Activated naive CD8-positive, alpha-beta T cell (primary cell): ENCODE measurements around the gene SETX.

Source experiments
- H3K27ac Mint-ChIP-seq: one replicate; pipeline ENCODE4 v1.8.0; 2021; ENCODE audit warnings: mixed read lengths
- H3K27me3 Mint-ChIP-seq: one replicate; pipeline ENCODE4 v1.8.0; 2021; ENCODE audit warnings: mixed read lengths
- H3K36me3 Mint-ChIP-seq: one replicate; pipeline ENCODE4 v1.8.0; 2021; ENCODE audit warnings: mixed read lengths
- H3K4me1 Mint-ChIP-seq: one replicate; pipeline ENCODE4 v1.8.0; 2021; ENCODE audit warnings: low read depth, mixed read lengths
- H3K4me3 Mint-ChIP-seq: one replicate; pipeline ENCODE4 v1.8.0; 2021; ENCODE audit warnings: mild to moderate bottlenecking, mixed read lengths
- H3K9me3 Mint-ChIP-seq: one replicate; pipeline ENCODE4 v1.8.0; 2021; ENCODE audit warnings: low read depth, mixed read lengths

The SETX gene

DNA sequence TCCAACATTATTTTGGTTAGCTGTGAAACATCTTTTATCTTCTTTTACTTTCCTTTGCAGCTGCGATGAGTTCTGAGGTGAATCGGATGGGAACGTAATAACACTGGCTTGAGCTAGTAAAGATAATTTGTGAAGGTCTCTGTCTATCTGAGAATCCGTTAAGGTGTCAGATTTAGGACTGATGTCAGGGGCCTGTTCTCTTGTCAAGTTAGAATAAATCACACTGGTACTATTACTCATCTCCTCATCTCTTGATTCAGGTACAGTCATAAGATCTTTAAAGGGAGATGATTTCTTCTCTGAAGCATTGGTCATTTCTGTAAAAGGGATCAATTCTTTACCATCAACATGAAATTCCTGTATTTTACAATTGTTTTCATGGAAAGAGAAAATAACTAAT lies 26.2 kb downstream of the SETX start:
- Mint-ChIP-seq H3K36me3 (peaks cover 53% of the 10 kb centered on the region), H3K4me3 (no peak overlapping the region), H3K9me3 (peaks cover 15% of the 10 kb centered on the region), H3K27me3 (no peaks in the 10 kb centered on the region), H3K27ac (peak overlapping the region; percentile 16), H3K4me1 (peaks cover 43% of the 10 kb centered on the region)

DNA sequence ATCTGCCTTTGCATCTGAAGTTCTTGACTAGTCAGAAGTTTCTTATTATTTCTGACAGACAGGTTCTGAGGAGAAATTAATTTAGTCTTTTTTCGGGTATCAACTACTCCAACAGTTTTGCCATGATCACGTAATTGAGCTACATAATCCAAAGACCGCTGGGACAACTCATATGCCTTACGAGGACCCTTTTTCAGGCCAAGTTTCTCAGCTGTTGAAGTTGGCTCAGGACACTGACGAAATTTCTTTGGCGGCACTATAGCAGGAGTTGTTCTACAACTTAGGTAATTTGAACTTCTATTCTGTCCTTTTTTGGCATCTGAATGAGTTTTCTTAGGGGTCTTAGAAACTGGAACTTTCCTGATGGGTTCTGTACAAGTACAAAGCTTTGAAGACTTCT lies 27.2 kb downstream of the SETX start:
- H3K27ac Mint-ChIP-seq = no peak overlapping the region
- no peak overlapping the region for H3K4me3 Mint-ChIP-seq
- H3K4me1 Mint-ChIP-seq = peaks cover 50% of the 10 kb centered on the region
- H3K27me3 Mint-ChIP-seq = no peaks in the 10 kb centered on the region
- peaks cover 53% of the 10 kb centered on the region for H3K36me3 Mint-ChIP-seq
- peaks cover 15% of the 10 kb centered on the region for H3K9me3 Mint-ChIP-seq

DNA sequence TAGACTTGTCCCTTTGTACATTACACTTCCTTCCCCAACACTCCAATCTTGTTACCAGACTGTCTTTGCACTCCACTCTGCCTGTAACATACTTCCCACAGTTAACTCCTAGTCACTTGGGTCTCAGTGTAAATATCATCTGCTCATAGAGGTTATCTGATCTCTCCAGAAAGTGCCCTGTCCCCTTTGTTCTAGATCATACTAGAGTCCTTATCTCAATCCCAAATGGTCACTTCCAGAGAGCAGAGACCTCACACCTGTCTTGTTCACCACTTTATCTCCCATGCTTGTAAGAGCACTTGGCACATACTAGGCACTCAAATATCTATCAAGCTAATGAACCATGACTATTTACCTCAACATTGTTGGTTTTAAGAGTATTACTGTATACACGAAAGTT lies 30.4 kb downstream of the SETX start:
- H3K4me3 Mint-ChIP-seq = no peak overlapping the region
- H3K27ac Mint-ChIP-seq = peak overlapping the region; percentile 2
- H3K9me3 Mint-ChIP-seq = peaks cover 11% of the 10 kb centered on the region
- H3K27me3 Mint-ChIP-seq = no peaks in the 10 kb centered on the region
- H3K36me3 Mint-ChIP-seq = peaks cover 35% of the 10 kb centered on the region
- H3K4me1 Mint-ChIP-seq = peaks cover 58% of the 10 kb centered on the region

DNA sequence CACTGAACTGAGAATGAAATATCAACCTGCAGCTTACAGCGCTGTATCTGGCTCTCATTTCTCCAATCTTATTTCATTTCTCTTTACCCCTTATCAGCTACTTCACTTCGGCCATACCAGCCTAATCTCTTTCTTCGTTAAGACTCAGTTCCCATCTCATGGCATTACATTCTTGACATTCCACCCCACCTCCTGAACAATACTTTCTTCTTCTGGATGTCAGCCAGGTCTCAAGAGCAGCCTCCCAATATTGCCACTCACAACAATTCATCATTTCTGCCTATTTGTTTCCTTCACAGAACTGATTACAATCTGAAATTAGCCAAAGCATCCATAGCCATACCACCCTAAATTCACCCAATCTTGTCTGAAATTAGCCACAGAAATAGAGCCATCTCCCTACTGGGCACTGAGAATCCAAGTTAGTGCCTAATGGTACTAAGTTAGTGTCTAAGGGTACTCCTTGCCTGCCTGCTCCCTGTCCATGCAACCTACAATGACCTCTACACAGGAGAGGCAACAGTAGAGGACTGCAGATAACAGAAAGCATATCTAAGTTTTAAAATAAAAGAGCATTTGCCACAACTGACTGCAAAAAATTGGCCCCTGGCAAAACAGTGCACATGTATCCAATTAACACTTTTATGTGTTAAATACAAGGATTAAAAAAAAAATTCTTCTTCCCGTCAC lies 35.2 kb downstream of the SETX start:
- Mint-ChIP-seq H3K4me3 (no peak overlapping the region), H3K4me1 (peaks cover 29% of the 10 kb centered on the region), H3K27me3 (no peaks in the 10 kb centered on the region), H3K9me3 (no peaks in the 10 kb centered on the region), H3K36me3 (peaks cover 11% of the 10 kb centered on the region), H3K27ac (peak overlapping the region; percentile 73)

DNA sequence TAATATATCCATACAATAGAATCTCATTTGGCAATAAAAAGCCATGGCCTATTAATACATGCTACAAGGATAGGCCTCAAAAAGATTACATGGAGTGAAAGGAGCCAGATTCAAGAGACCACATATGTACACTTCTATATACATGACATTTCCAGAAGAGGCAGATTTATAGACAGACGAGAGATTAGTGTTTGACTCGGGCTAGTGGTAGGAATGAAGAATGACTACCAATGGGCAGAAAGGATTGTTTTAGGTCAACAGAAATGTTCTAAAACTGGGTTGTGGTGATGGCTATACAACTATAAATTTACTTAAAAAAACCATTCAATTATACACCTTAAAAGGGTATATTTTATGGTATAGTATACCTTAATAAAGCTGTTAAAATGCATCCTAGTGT lies 41.9 kb downstream of the SETX start:
- Mint-ChIP-seq H3K4me1 (peaks cover 31% of the 10 kb centered on the region), H3K27ac (peak overlapping the region; percentile 62)

DNA sequence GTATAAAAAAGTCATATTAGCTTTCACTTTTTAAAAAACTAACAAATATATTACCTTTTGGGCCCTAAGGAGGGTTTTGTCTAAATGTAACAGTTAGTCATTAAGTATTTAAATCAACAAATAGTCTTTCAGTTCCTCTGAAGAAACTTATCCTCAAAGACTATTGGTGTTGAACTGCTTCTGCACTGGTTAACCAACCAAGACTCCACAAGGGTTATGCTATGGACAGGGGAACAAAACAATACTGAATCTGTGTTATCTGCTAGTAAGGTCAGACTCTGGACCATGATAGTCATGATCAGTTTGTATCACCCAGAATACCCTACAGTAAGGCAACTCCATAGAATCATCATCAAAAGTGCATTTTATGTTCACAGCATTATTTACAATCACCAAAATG lies 42.4 kb downstream of the SETX start:
- Mint-ChIP-seq H3K36me3 (peaks cover 13% of the 10 kb centered on the region), H3K4me3 (no peak overlapping the region), H3K27me3 (no peaks in the 10 kb centered on the region), H3K4me1 (peaks cover 31% of the 10 kb centered on the region), H3K27ac (peak overlapping the region; percentile 62), H3K9me3 (no peaks in the 10 kb centered on the region)

More for the DNA sequence above, 41.9 kb downstream of the SETX start:
- Mint-ChIP-seq H3K36me3 (peaks cover 13% of the 10 kb centered on the region), H3K4me3 (no peak overlapping the region), H3K9me3 (no peaks in the 10 kb centered on the region), H3K27me3 (no peaks in the 10 kb centered on the region)

DNA sequence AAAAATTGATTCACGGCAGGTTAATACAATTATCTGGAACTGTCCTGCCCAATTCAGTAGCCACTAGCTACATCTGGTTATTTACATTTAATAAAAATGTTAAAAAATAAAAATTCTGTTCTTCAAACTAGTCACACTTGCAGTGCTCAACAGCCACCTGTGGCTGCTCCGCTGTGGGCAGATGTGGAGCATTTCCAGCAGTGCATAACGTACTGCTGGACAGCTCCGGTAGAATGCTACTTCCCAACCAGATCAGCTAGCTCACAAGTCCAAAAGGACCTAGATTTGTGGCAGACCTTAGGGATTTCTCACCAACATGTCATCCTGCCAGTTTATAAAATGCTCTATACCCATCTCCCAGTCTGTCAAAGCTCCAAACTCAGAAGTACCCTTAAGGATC lies 42.8 kb downstream of the SETX start:
- H3K4me3 Mint-ChIP-seq = no peak overlapping the region
- no peak overlapping the region for H3K27ac Mint-ChIP-seq
- H3K27me3 Mint-ChIP-seq = no peaks in the 10 kb centered on the region
- peaks cover 31% of the 10 kb centered on the region for H3K4me1 Mint-ChIP-seq
- no peaks in the 10 kb centered on the region for H3K9me3 Mint-ChIP-seq
- H3K36me3 Mint-ChIP-seq = peaks cover 13% of the 10 kb centered on the region

DNA sequence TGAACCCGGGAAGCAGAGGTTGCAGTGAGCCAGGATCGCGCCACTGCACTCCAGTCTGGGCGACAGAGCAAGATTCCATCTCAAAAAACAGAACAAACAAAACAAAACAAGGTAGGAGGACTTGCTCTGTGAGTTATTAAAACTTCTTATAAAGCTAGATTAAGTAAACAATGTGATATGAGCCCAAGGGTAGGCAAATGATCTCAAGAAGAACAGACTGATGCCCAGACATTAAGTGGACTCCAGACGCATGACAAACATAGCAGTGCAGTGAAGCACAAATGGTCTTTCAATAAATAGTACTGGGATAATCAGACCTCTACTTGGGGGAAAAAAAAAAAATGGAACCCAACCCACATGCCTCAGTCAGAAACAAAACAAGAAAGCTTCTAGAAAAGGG lies 45.7 kb downstream of the SETX start:
- Mint-ChIP-seq H3K4me1 (peaks cover 30% of the 10 kb centered on the region), H3K27me3 (no peaks in the 10 kb centered on the region), H3K27ac (peak overlapping the region; percentile 34), H3K36me3 (peaks cover 13% of the 10 kb centered on the region), H3K9me3 (no peaks in the 10 kb centered on the region), H3K4me3 (no peak overlapping the region)

DNA sequence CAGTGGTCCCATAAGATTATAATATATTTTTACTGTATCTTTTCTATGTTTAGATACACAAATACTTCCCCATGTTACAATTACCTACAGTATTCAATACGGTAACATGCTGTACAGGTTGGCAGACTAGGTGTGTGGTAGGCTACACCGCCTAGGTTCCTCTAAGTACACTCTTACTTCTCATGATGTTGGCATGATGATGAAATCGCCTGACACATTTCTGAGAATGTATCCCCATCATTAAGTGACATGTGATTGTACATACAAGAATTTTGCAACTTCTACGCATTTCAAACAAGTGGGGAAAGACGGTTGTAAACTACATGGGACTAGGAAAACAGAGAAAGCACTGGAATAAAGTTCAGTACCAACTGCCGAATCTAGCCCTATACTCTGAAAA lies 53.3 kb downstream of the SETX start:
- peaks cover 6% of the 10 kb centered on the region for H3K36me3 Mint-ChIP-seq
- no peaks in the 10 kb centered on the region for H3K9me3 Mint-ChIP-seq
- no peaks in the 10 kb centered on the region for H3K27me3 Mint-ChIP-seq
- H3K27ac Mint-ChIP-seq = peak overlapping the region; percentile 16
- H3K4me3 Mint-ChIP-seq = no peak overlapping the region
- H3K4me1 Mint-ChIP-seq = peaks cover 13% of the 10 kb centered on the region

DNA sequence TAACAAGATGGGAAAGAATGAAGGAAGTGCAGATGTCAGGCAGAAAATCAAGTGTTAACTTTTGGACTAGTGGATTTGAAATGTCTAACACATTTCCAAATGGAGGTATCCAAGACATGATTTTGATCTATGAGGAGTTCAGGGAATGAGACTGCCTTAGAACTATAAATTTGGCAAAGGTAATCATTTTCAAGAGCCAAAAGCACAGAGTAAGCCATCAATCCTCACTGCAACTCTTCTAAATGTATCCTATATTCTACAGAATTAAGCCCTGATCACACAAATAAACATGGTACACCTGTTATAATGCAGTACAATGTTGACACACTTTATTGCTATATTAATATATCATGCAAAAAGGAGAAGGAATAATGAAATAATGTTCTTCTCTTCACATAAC lies 55.6 kb downstream of the SETX start:
- Mint-ChIP-seq H3K36me3 (peaks cover 6% of the 10 kb centered on the region), H3K4me3 (no peak overlapping the region), H3K27ac (no peak overlapping the region), H3K4me1 (peaks cover 17% of the 10 kb centered on the region), H3K9me3 (no peaks in the 10 kb centered on the region), H3K27me3 (no peaks in the 10 kb centered on the region)

DNA sequence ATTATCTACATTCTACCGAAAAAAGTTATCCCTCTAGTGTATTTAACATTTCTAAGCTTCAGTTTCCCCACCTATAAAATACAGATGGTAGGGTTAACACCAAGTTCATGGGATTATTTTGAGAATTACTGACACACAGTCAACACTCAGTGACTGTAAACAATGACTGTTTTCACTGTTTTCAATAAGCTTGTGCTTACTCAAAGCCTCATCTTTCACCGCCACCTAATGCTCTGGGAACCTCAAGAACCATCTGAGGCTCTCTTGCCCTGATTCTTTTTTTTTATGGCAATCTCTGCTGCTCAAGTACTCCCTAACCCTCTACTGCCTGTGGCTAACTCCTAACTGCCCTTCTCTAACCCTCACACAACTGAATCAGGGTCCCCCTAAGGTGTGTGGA lies 59.6 kb downstream of the SETX start:
- Mint-ChIP-seq H3K27ac (peak overlapping the region; percentile 16), H3K36me3 (no peaks in the 10 kb centered on the region), H3K4me3 (no peak overlapping the region)

DNA sequence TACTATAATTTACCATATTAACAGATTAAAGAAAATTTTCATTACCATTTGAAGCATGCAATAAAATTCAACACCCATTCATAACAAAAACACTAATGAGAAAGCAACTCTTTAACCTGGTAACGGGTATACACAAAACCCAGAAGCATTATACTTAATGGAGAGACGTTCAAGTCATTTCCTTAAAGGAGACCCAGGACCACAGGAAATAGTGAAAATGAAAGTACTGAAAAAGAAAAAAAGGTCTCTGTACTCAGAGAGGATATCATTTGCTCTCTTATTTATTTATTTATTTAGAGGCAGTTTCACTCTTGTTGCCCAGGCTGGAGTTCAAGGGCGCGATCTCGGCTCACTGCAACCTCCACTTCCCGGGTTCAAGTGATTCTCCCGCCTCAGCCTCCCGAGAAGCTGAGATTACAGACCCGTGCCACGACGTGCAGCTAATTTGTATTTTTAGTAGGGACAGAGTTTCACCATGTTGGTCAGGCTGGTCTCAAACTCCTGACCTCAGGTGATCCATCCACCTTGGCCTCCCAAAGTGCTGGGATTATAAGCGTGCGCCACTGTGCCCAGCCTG lies 61.6 kb downstream of the SETX start:
- Mint-ChIP-seq H3K36me3 (no peaks in the 10 kb centered on the region), H3K9me3 (no peaks in the 10 kb centered on the region), H3K4me1 (peaks cover 28% of the 10 kb centered on the region), H3K4me3 (peak overlapping the region; percentile 20), H3K27ac (no peak overlapping the region), H3K27me3 (no peaks in the 10 kb centered on the region)

More for the DNA sequence above, 59.6 kb downstream of the SETX start:
- Mint-ChIP-seq H3K9me3 (no peaks in the 10 kb centered on the region), H3K4me1 (peaks cover 20% of the 10 kb centered on the region), H3K27me3 (no peaks in the 10 kb centered on the region)

DNA sequence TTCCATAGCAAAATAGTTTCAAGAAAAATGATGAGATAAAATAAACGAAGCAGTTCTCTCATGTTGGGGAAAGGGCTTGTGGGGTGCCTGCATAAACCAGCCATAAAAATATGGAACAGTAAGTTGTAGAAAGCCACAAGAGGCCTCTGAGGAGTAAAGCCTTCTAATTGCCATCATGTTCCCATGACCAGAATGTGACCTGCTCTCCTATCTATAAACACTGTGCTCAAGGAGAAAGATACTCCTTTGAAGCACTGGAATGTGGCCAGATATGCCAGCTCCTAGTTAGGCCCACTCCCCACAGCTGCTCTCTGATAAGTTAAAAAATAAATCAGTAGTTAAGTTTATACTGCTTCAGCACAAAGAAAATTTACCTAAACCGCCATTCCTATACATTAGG lies 65.8 kb downstream of the SETX start:
- Mint-ChIP-seq H3K27ac (peak overlapping the region; percentile 68), H3K9me3 (no peaks in the 10 kb centered on the region), H3K4me3 (no peak overlapping the region), H3K4me1 (peaks cover 19% of the 10 kb centered on the region), H3K36me3 (peaks cover 4% of the 10 kb centered on the region), H3K27me3 (no peaks in the 10 kb centered on the region)

DNA sequence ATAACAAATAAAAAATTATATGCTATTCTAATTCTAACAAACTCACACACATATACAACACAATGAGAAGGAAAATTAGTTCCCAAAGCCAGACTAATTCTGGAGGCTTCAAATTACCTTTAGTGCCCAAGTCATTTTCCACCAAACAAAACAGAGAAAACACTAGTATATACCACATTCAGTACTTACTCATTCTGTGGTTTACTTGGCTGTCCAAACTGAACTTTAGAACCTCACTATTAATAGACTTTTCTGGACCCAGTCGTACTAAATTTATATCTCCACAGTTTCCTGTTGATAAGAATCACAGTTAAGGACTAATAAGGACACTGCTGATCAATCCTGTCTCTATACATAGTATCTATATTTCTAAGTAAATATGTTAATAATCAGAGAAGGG lies 66.4 kb downstream of the SETX start:
- Mint-ChIP-seq H3K27ac (peak overlapping the region; percentile 68), H3K4me1 (peaks cover 21% of the 10 kb centered on the region), H3K27me3 (no peaks in the 10 kb centered on the region), H3K36me3 (peaks cover 4% of the 10 kb centered on the region), H3K9me3 (no peaks in the 10 kb centered on the region), H3K4me3 (no peak overlapping the region)

DNA sequence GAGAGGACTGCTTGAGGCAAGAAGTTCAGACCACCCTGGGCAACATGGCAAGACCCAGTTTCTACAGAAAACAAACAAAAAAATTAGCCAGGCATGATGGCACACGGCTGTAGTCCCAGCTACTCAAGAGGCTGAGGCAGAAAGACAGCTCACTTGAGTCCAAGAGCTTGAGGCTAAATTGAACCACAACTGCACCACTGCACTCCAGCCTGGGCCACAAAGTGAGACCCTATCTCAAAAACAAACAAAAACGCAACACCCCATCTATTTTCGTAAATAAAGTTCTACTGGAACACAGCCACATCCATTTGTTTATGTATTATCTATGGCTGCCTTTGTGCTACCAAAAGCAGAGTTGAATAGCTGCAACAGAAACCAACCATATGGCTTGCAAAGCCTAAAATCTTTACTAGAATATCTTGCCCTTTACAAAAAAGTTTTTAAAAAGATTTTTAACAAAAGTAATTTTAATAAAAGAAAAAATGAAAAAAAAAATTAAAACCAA lies 67.5 kb downstream of the SETX start:
- no peak overlapping the region for H3K4me3 Mint-ChIP-seq
- no peaks in the 10 kb centered on the region for H3K27me3 Mint-ChIP-seq
- H3K4me1 Mint-ChIP-seq = peaks cover 13% of the 10 kb centered on the region
- peaks cover 4% of the 10 kb centered on the region for H3K36me3 Mint-ChIP-seq
- no peak overlapping the region for H3K27ac Mint-ChIP-seq
- H3K9me3 Mint-ChIP-seq = no peaks in the 10 kb centered on the region

DNA sequence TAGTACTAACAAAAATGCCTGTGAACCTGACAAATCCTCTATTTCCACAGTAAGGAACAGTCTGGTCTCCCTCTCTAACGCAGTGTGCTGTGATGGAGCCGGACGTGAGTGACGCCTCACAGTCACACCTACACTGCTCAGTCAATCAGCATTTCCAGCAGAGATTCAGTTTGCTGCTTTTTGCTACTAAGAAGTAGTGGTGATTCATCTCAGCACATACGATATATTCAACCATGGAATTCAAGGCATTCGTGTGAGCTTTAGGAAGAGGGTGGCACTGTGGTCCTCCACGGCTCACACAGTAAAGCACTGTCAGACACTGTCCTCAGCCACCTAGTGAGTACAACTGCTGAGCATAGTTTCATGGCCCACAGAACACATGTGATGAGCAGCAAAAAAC lies 70.9 kb downstream of the SETX start:
- H3K4me1 Mint-ChIP-seq = peaks cover 9% of the 10 kb centered on the region
- peak overlapping the region; percentile 34 for H3K27ac Mint-ChIP-seq
- H3K27me3 Mint-ChIP-seq = no peaks in the 10 kb centered on the region
- H3K36me3 Mint-ChIP-seq = peaks cover 4% of the 10 kb centered on the region
- no peaks in the 10 kb centered on the region for H3K9me3 Mint-ChIP-seq
- H3K4me3 Mint-ChIP-seq = no peak overlapping the region
